ENCODE measurements around the gene RUBCN.

The RUBCN gene

GRCh38 chr3:197750396-197750831 is 13.7 kb upstream of the RUBCN start:
- TF ChIP-seq CSDC2 (CRISPR knock-in tag; IDR thresholded peaks at IDR 0.05) (no peak), ZC3H10 (CRISPR knock-in tag; IDR thresholded peaks at IDR 0.05) (no peak), ZFP3 (CRISPR knock-in tag; IDR thresholded peaks at IDR 0.05) (no peak), PPARA (CRISPR knock-in tag; IDR thresholded peaks at IDR 0.05; ENCODE audit: borderline replicate concordance) (no peak), CSRNP3 (CRISPR knock-in tag; IDR thresholded peaks at IDR 0.05) (no peak), RARB (CRISPR knock-in tag; IDR thresholded peaks at IDR 0.05) (no peak), CREB5 (CRISPR knock-in tag; IDR thresholded peaks at IDR 0.05; ENCODE audit: low read depth) (no peak), ZNF70 (CRISPR knock-in tag; IDR thresholded peaks at IDR 0.05) (no peak), ISL1 (CRISPR knock-in tag; IDR thresholded peaks at IDR 0.05) (no peak), TSHZ2 (CRISPR knock-in tag; IDR thresholded peaks at IDR 0.05) (no peak), BACH2 (CRISPR knock-in tag; IDR thresholded peaks at IDR 0.05; ENCODE audit: borderline replicate concordance) (no peak), ARNTL (CRISPR knock-in tag; IDR thresholded peaks at IDR 0.05; ENCODE audit: borderline replicate concordance, low read depth) (no peak), SNAI2 (CRISPR knock-in tag; IDR thresholded peaks at IDR 0.05) (no peak)
- peak; percentile 77 for ATAC-seq

GRCh38 chr3:197749601-197750395 is 13.1 kb upstream of the RUBCN start, which contains the start of gene FYTTD1:
FYTTD1 (plus strand) TSS chr3:197749883; CDS start chr3:197749972, 89 bp downstream.
- ATAC-seq, result peak; percentile 89
- TF ChIP-seq ZFP3 (CRISPR knock-in tag; IDR thresholded peaks at IDR 0.05) (no peak), ZNF70 (CRISPR knock-in tag; IDR thresholded peaks at IDR 0.05) (peak; percentile 91), OSR1 (CRISPR knock-in tag; IDR thresholded peaks at IDR 0.05) (no peak), ZNF8 (CRISPR knock-in tag; IDR thresholded peaks at IDR 0.05) (no peak), SNAI2 (CRISPR knock-in tag; IDR thresholded peaks at IDR 0.05) (0 out of 2 replicates have a peak, but pooled peaks have one; percentile 23), ARNTL (CRISPR knock-in tag; IDR thresholded peaks at IDR 0.05; ENCODE audit: borderline replicate concordance, low read depth) (no peak), RARB (CRISPR knock-in tag; IDR thresholded peaks at IDR 0.05) (no peak), POU6F1 (CRISPR knock-in tag; IDR thresholded peaks at IDR 0.05; ENCODE audit: borderline replicate concordance, low read depth) (no peak), CSRNP3 (CRISPR knock-in tag; IDR thresholded peaks at IDR 0.05) (no peak), TSHZ2 (CRISPR knock-in tag; IDR thresholded peaks at IDR 0.05) (peak; percentile 76; the same call in 1 of the 2 replicates), PATZ1 (CRISPR knock-in tag; IDR thresholded peaks at IDR 0.05; ENCODE audit: borderline replicate concordance) (no peak), ISL1 (CRISPR knock-in tag; IDR thresholded peaks at IDR 0.05) (no peak), TCF4 (CRISPR knock-in tag; IDR thresholded peaks at IDR 0.05; ENCODE audit: borderline replicate concordance) (no peak)
